Stimulated activated naive CD8-positive, alpha-beta T cell treated with anti-CD3 and anti-CD28 coated beads, Interleukin-15, Interleukin-2, amounts not matched to agents 100 ng/mL and 50 ng/mL, for 24 hours (primary cell): ENCODE data around the gene TRAPPC5.
"Not testable (repeated sequence)": the region's sequence is repeated elsewhere in the genome, so short reads cannot be mapped to it uniquely, and the experiment has no call there.

Source experiments
- H3K27ac Mint-ChIP-seq: one replicate; pipeline ENCODE4 v1.8.0; 2021; ENCODE audit warnings: mild to moderate bottlenecking, mixed read lengths
- H3K27me3 Mint-ChIP-seq: one replicate; pipeline ENCODE4 v1.8.0; 2021; ENCODE audit warnings: mixed read lengths
- H3K36me3 Mint-ChIP-seq: one replicate; pipeline ENCODE4 v1.8.0; 2021; ENCODE audit warnings: low read depth, mixed read lengths
- H3K4me1 Mint-ChIP-seq: one replicate; pipeline ENCODE4 v1.8.0; 2021; ENCODE audit warnings: low read depth, mixed read lengths
- H3K4me3 Mint-ChIP-seq: one replicate; pipeline ENCODE4 v1.8.0; 2021; ENCODE audit warnings: mild to moderate bottlenecking, mixed read lengths
- H3K9me3 Mint-ChIP-seq: one replicate; pipeline ENCODE4 v1.8.0; 2021; ENCODE audit warnings: mixed read lengths

TRAPPC5 gene

DNA sequence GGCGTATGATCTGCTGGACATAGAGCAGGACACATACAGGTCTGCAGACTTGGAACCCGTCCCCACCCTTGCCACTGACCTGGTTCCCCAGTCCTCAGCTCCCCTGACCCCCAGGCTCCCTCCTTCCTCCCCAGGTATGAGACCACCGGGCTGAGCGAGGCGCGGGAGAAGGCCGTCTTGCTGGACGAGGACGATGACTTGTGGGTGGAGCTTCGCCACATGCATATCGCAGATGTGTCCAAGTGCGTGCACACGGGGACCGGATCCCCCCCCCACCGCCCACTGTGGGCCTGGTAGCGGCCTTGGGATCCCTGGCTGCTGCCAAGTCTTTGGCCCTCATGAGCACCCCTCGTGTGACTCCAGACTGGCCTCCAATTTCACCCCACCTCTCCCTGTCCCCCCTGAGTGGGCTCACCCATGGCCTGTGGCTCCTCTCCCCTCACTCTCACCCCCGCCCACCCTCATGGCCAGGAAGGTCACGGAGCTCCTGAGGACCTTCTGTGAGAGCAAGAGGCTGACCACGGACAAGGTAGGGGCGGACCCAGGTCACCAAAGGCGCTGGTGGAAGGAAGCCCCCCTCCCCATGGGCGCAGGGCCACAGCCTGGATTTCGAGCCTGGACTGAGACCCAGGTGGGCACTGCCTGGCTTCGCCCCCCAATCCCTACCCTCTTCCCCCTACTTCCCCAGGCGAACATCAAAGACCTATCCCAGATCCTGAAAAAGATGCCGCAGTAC is 38.2 kb upstream of the TRAPPC5 start:
- Mint-ChIP-seq H3K27me3 (no peaks in the 10 kb centered on the region), H3K27ac (no peak overlapping the region), H3K9me3 (no peaks in the 10 kb centered on the region), H3K4me3 (no peak overlapping the region), H3K4me1 (peaks cover 13% of the 10 kb centered on the region), H3K36me3 (peaks cover 19% of the 10 kb centered on the region)

DNA sequence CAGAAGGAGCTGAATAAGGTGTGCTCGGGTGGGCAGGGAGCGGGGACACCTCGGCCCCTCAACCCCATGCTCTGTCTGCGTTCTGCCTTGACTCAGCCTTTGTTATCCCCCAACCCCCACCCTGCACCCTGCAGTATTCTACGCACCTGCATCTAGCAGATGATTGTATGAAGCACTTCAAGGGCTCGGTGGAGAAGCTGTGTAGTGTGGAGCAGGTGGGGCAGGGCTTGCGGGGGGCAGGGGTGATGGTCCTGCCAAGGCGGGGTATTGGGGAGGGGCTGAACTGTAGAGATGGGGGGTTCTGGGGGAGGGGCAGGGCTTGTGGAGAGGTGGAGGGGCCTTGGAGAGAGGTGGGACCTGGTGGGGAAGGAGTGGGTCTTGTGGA is 37.6 kb upstream of the TRAPPC5 start:
- Mint-ChIP-seq H3K36me3 (peaks cover 19% of the 10 kb centered on the region), H3K27me3 (no peaks in the 10 kb centered on the region), H3K27ac (no peak overlapping the region)

DNA sequence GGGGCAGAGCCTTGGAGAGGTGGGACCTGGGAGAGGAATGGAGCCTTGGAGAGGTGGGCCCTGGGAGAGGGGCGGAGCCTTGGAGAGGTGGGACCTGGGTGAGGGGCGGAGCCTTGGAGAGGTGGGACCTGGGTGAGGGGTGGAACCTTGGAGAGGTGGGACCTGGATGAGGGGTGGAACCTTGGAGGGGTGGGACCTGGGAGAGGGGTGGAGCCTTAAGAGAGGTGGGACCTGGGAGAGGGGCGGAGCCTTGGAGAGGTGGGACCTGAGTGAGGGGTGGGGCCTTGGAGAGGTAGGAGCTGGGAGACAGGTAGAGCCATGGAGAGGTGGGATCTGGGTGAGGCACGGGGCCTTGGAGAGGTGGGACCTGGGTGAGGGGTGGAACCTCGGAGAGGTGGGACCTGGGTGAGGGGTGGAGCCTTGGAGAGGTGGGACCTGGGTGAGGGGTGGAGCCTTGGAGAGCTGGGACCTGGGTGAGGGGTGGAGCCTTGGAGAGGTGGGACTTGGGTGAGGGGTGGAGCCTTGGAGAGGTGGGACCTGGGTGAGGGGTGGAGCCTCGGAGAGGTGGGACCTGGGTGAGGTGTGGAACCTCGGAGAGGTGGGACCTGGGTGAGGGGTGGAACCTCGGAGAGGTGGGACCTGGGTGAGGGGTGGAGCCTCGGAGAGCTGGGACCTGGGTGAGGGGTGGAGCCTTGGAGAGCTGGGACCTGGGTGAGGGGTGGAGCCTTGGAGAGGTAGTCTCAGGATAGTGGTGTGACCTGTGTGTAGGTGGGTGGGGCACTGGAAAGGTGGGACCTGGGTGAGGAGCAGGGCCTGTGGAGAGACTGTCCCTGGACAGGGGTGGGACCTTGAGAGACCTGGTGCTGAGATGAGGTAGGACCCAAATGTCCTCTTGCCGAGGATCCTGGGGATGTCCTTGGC is 36.7 kb upstream of the TRAPPC5 start:
- not testable (repeated sequence) for H3K27ac Mint-ChIP-seq

More for the DNA sequence above, 37.6 kb upstream of the TRAPPC5 start:
- Mint-ChIP-seq H3K4me3 (no peak overlapping the region), H3K9me3 (no peaks in the 10 kb centered on the region), H3K4me1 (peaks cover 8% of the 10 kb centered on the region)

DNA sequence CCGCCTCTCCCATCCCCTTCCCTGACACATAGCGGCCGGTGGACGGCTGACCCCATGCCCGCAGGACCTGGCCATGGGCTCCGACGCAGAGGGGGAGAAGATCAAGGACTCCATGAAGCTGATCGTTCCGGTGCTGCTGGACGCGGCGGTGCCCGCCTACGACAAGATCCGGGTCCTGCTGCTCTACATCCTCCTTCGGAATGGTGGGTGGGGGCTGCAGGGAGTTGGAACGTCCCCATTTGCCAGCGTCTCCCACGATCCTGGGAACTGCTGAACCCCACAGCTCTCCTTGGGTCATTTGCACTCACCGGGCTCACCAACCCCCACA is 36.1 kb upstream of the TRAPPC5 start:
- Mint-ChIP-seq H3K4me1 (peaks cover 6% of the 10 kb centered on the region), H3K27ac (no peak overlapping the region), H3K27me3 (no peaks in the 10 kb centered on the region), H3K36me3 (peaks cover 17% of the 10 kb centered on the region), H3K4me3 (no peak overlapping the region), H3K9me3 (no peaks in the 10 kb centered on the region)

More for the DNA sequence above, 36.7 kb upstream of the TRAPPC5 start:
- H3K27me3 Mint-ChIP-seq, H3K9me3 Mint-ChIP-seq, H3K4me1 Mint-ChIP-seq, H3K4me3 Mint-ChIP-seq: not testable (repeated sequence)
- peaks cover 19% of the 10 kb centered on the region for H3K36me3 Mint-ChIP-seq

DNA sequence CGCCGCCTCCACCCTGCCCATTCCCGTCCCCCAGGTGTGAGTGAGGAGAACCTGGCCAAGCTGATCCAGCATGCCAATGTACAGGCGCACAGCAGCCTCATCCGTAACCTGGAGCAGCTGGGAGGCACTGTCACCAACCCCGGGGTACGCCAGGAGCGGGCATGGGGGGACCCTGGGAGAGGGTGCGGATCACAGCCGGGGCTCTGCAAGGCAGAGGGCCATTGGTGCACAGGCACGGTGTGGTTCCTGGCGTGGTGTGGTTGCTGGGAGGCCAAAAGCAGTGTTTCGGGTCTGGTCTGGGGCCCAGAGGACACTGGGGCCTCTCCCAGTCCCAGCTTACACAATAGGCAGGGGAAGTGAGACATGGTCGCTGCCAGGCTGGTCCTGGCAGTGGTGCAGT is 35.5 kb upstream of the TRAPPC5 start:
- Mint-ChIP-seq H3K27ac (no peak overlapping the region), H3K4me1 (no peaks in the 10 kb centered on the region), H3K27me3 (no peaks in the 10 kb centered on the region), H3K9me3 (no peaks in the 10 kb centered on the region), H3K4me3 (no peak overlapping the region), H3K36me3 (peaks cover 11% of the 10 kb centered on the region)

DNA sequence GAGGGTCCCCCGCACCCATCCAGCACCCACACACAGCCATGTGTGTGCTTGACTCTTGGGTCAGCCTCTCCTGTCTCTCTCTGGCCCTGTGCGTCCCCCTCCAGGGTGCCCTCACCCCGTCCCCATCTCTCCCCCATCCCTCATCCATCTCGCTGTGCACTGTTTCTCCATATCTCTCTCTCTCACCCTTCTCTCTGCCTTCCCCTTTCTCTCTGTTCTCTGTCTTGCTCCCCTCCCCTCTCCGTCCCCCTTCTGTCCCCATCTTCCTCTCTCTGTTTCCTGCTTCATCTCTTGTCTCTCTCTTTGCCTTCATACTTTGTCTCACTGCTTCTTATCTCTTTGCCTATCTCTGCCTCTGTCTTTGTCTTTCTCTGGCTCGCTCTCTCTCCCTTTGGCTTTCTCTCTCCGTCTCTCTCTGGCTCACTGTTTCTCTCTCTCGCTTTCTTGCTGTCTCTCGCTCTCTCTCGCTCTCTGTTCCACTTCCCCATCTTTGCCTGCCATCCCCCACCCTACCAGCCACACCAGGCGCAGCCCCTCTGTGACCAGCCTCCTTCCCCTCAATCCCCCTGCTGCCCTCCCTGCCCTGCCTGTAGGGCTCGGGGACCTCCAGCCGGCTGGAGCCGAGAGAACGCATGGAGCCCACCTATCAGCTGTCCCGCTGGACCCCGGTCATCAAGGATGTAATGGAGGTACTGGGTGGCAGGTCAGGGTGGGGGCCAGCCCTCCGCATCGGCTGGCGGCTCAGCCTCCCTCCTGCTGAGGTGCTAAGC is 34.8 kb upstream of the TRAPPC5 start:
- Mint-ChIP-seq H3K9me3 (no peaks in the 10 kb centered on the region), H3K27me3 (no peaks in the 10 kb centered on the region), H3K27ac (no peak overlapping the region), H3K4me1 (no peaks in the 10 kb centered on the region), H3K4me3 (no peak overlapping the region), H3K36me3 (peaks cover 7% of the 10 kb centered on the region)

DNA sequence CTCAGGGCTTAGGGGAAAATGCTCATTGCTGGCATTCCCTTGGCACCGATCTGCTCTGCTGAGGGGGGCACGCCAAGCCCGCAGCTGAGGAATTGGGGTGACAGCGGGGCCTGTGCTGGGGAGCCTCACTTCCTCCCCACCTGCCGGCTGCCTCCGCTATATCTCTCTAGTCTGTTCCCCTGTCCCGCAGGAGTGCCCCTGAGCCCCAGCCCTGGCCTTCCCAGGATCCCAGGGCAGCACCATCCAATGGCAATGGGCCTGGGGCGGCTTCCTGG is 34.3 kb upstream of the TRAPPC5 start:
- Mint-ChIP-seq H3K36me3 (peaks cover 7% of the 10 kb centered on the region), H3K27me3 (no peaks in the 10 kb centered on the region), H3K4me1 (no peaks in the 10 kb centered on the region), H3K4me3 (no peak overlapping the region), H3K27ac (no peak overlapping the region), H3K9me3 (no peaks in the 10 kb centered on the region)

DNA sequence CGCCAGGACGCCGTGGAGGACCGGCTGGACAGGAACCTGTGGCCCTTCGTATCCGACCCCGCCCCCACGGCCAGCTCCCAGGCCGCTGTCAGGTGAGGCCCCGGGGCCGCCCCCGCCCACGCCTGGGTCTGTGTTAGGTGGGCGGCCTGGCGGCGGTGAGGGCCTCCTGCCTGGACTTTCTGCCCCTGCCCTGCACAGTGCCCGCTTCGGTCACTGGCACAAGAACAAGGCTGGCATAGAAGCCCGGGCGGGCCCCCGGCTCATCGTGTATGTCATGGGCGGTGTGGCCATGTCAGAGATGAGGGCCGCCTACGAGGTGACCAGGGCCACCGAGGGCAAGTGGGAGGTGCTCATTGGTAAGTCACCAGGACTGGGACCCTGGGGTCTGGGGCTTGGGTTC is 33.5 kb upstream of the TRAPPC5 start:
- no peaks in the 10 kb centered on the region for H3K27me3 Mint-ChIP-seq
- no peaks in the 10 kb centered on the region for H3K9me3 Mint-ChIP-seq
- H3K4me1 Mint-ChIP-seq, result peaks cover 3% of the 10 kb centered on the region
- H3K36me3 Mint-ChIP-seq, result peaks cover 7% of the 10 kb centered on the region
- H3K27ac Mint-ChIP-seq, result no peak overlapping the region
- H3K4me3 Mint-ChIP-seq, result no peak overlapping the region

DNA sequence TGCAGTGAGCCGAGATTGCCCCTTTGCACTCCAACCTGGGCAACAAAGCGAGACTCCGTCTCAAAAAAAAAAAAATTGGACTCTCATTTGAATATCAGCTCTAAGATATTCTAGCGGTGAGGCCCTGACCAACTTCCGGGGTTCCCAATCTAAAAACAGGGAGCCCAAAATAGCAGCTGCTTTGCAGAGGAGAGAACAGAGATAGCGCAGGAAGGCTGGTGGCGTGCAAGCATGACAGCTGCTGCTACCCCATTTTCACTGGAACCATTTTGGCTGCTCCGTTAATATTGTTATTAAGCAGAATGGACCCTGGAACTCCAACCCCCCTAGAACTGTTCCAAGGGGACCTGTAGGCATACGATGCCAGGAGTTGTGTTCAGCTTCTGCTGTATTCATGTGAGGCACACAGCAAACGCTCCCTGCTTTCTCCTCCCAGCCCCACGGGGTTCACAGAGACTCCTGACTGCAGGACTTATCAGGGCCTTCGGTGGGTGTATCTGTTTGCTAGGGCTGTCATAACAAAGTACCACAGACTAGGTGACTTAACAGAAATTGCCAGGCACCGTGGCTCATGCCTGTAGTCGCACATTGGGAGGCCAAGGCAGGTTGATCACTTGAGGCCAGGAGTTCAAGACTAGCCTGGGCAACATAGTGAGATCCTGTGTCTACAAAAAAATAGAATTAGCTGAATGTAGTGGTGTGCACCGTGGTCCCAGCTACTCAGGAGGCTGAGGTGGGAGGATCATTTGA is 32.2 kb upstream of the TRAPPC5 start:
- Mint-ChIP-seq H3K4me3 (no peak overlapping the region), H3K9me3 (no peaks in the 10 kb centered on the region), H3K27me3 (no peaks in the 10 kb centered on the region), H3K36me3 (peaks cover 7% of the 10 kb centered on the region), H3K4me1 (peaks cover 11% of the 10 kb centered on the region), H3K27ac (no peak overlapping the region)

DNA sequence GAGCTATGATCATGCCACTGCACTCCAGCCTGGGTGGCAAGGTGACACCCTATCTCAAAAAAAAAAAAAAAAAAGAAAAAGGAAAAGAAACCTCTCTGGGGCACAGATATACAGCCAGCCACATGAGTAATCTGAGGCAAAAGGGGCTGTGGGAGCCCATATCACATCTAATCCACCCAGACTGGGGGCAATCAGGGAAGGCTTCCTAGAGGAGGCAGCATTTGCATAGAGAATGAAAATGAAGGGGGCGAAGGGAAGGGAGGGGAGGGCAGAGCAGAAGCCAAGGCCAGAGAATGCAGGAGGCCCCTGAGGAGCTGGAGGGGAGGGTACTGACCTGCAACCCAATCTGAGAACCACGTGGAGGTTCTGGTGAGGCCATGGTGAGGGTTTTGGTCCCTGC is 30.5 kb upstream of the TRAPPC5 start:
- no peaks in the 10 kb centered on the region for H3K27me3 Mint-ChIP-seq
- H3K27ac Mint-ChIP-seq, result no peak overlapping the region
- H3K4me1 Mint-ChIP-seq, result peaks cover 11% of the 10 kb centered on the region
- peaks cover 4% of the 10 kb centered on the region for H3K36me3 Mint-ChIP-seq
- no peaks in the 10 kb centered on the region for H3K9me3 Mint-ChIP-seq
- no peak overlapping the region for H3K4me3 Mint-ChIP-seq

DNA sequence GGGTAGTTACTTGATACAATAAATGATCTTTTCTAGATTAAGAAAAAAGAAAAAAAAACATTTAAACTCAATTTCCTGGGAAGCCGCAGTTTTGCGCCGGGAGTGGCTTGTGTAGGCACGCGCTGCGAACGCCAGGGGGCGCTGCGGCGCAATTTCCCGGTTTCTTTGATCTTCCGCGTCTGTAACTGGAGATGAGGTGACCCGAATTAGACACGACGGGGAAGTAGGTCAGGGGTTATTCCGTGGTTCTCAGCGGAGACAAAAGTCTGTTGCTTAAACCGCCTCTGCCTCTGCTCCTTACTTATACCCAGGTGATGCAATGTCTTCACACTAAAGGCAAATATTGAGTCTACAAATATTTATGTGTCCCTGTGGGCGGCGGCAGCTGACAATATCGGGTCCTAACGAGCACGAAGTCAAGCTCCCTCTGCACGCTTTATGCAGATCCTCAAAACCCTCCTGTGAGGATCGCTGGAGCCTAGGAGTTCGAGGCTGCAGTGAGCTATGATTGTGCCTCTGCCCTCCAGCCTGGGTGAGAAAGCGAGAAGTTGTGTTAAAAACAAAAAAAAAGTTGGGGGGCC is 28.5 kb upstream of the TRAPPC5 start:
- no peaks in the 10 kb centered on the region for H3K36me3 Mint-ChIP-seq

DNA sequence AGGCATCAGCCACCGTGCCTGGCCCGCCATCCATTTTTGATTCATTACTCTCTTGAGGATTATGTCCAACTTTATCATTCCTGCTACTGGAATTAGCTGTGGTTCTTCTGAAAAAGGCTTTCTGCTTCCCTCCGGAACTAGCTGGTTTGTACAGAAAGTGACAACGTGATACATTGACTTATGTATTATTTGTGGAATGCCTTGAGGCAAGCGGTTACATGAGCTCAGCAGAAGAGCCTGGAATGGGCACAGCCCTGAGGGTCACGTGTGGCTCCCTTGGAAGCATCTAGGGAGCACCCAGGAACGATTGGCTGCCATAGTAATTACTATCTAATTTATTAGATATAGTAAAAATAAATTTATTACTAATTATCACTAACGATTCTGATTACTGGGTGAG is 26.2 kb upstream of the TRAPPC5 start:
- Mint-ChIP-seq H3K4me1 (peaks cover 44% of the 10 kb centered on the region), H3K27me3 (no peaks in the 10 kb centered on the region), H3K27ac (no peak overlapping the region), H3K36me3 (no peaks in the 10 kb centered on the region), H3K4me3 (no peak overlapping the region), H3K9me3 (no peaks in the 10 kb centered on the region)

More for the DNA sequence above, 28.5 kb upstream of the TRAPPC5 start:
- no peaks in the 10 kb centered on the region for H3K9me3 Mint-ChIP-seq
- H3K27me3 Mint-ChIP-seq, result no peaks in the 10 kb centered on the region
- peak overlapping the region; percentile 59 for H3K4me3 Mint-ChIP-seq
- H3K27ac Mint-ChIP-seq, result peak overlapping the region; percentile 23
- H3K4me1 Mint-ChIP-seq, result peaks cover 24% of the 10 kb centered on the region

DNA sequence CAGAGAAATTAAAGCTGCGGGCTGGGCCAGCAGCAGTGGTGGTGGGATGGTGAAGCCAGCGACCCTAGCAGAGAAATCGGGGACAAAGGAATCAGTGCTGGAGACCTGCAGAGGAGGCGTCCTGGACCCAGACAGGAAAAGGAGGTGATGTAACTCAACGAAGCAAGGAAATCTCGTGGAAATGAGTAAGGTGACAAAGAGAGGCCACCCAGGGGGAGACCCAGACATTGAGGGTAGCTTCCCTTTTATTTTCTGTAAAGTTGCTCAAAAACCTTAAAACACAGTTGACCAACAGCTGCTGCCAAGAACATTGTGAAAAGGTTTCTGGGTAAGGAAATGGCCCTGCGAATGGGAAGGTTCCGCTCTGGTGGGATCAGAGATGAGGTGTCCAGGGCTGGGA is 25.1 kb upstream of the TRAPPC5 start:
- H3K27me3 Mint-ChIP-seq, result no peaks in the 10 kb centered on the region
- no peaks in the 10 kb centered on the region for H3K36me3 Mint-ChIP-seq
- H3K9me3 Mint-ChIP-seq, result no peaks in the 10 kb centered on the region
- H3K4me1 Mint-ChIP-seq, result peaks cover 44% of the 10 kb centered on the region
- H3K4me3 Mint-ChIP-seq, result no peak overlapping the region
- H3K27ac Mint-ChIP-seq, result no peak overlapping the region

DNA sequence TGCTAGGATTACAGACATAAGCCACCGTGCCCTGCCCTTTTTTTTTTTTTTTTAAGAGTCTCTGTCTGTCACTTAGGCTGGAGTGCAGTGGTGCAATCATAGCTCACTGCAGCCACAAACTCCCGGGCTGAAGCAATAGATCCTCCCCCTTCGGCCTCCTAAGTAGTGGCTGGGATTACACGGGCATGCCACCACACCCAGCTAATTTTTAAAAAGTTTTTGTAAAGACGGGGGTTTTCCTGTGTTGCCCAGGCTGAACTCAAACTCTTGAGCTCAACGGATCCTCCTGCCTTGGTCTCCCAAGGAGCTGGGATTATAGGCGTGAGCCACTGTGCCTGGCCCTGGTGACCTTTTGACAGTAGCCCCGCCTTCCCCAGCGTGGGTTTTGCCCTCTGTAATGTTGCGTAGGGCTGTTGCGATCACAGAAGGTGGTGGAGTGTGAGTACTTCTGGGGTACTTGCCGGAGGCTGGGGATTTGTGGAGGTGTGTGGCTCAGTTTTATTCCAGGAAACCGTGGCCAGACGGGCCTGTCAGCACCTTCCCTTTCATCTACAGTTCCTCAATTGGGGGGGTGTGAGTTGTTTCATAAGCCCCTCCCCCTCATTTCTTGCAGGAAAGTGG is 23.4 kb upstream of the TRAPPC5 start:
- H3K27ac Mint-ChIP-seq, result peak overlapping the region; percentile 55
- H3K4me1 Mint-ChIP-seq, result peaks cover 39% of the 10 kb centered on the region
- no peak overlapping the region for H3K4me3 Mint-ChIP-seq
- H3K9me3 Mint-ChIP-seq, result no peaks in the 10 kb centered on the region
- H3K27me3 Mint-ChIP-seq, result no peaks in the 10 kb centered on the region
- no peaks in the 10 kb centered on the region for H3K36me3 Mint-ChIP-seq
